Activated B cell treated with CpG ODN at 0.5 μM for 24 hours (primary cell): ENCODE data around the gene PTPRD. TPM values are rescaled to one million over a fixed set of nuclear protein-coding genes. Genes with fewer than 3 reads are reported as not detected.

ENCODE experiments used
- ATAC-seq: fragments of 200-7000 bp; cut with Tn5 transposase; one replicate; pipeline ENCODE4 v1.10.0; 2021; ENCODE audit warnings: low read depth, mild to moderate bottlenecking, moderate library complexity
- CTCF ChIA-PET: fragments of 350-600 bp; sonication (Branson Sonifier 250); formaldehyde crosslinking; loops from one replicate; lab custom pipeline; 2021; ENCODE audit warnings: antibody characterized with exemption; lab: Charles Lee
- POLR2A ChIA-PET: fragments of 350-600 bp; sonication (Branson Sonifier 250); formaldehyde crosslinking; loops from one replicate; lab custom pipeline; 2021; ENCODE audit warnings: antibody characterized with exemption; lab: Charles Lee
- DNase-seq: peaks from one replicate; pipeline ENCODE4 v3.0.0; 2022
- H3K27ac Mint-ChIP-seq: one replicate; pipeline ENCODE4 v1.8.0; 2020; ENCODE audit warnings: mixed read lengths
- H3K27me3 Mint-ChIP-seq: one replicate; pipeline ENCODE4 v1.8.0; 2021; ENCODE audit warnings: mixed read lengths
- H3K36me3 Mint-ChIP-seq: one replicate; pipeline ENCODE4 v1.8.0; 2021; ENCODE audit warnings: low read depth, mixed read lengths
- H3K4me1 Mint-ChIP-seq: one replicate; pipeline ENCODE4 v1.8.0; 2021; ENCODE audit warnings: mixed read lengths
- H3K4me3 Mint-ChIP-seq: one replicate; pipeline ENCODE4 v1.8.0; 2020; ENCODE audit warnings: mild to moderate bottlenecking, mixed read lengths
- H3K9me3 Mint-ChIP-seq: one replicate; pipeline ENCODE4 v1.8.0; 2020; ENCODE audit warnings: mixed read lengths
- CTCF ChIP-seq: fragments of 200-600 bp; IDR thresholded peaks from one replicate; pipeline ENCODE4 v1.8.0; 2022; ENCODE audit warnings: antibody characterized with exemption, mild to moderate bottlenecking
- intact Hi-C: fragments of 100-400 bp; cut with micrococcal nuclease; formaldehyde crosslinking; loops from one replicate; pipeline ENCODE4 v1.15.1; 2024
- total RNA-seq: library from RNA; stranded (reverse); gene quantifications from 2 replicates; pipeline ENCODE4 v1.2.3, GENCODE V29; 2022

PTPRD gene
- total RNA-seq, 1 donor from 2014 or later = 0.04 TPM

- no peak for TF ChIP-seq CTCF
- Mint-ChIP-seq H3K36me3 (no peaks in the 10 kb centered on the region), H3K9me3 (no peaks in the 10 kb centered on the region), H3K27me3 (no peaks in the 10 kb centered on the region), H3K4me1 (no peaks in the 10 kb centered on the region), H3K4me3 (no peak overlapping the region), H3K27ac (no peak overlapping the region)
- POLR2A ChIA-PET = no interaction called here
- DNase-seq = no peak
- intact Hi-C loops = no loop called here
- no peak for ATAC-seq
- CTCF ChIA-PET = no interaction called here
Observed at GRCh38 chr9:8869812-8870211, 1743.0 kb downstream of the PTPRD start.

GRCh38 chr9:8868632-8869031, 1744.2 kb downstream of the PTPRD start:
- Mint-ChIP-seq H3K27me3 (no peaks in the 10 kb centered on the region), H3K9me3 (no peaks in the 10 kb centered on the region), H3K27ac (no peak overlapping the region), H3K36me3 (no peaks in the 10 kb centered on the region), H3K4me1 (no peaks in the 10 kb centered on the region), H3K4me3 (no peak overlapping the region)
- DNase-seq (no peak), ATAC-seq (no peak)
- ChIA-PET POLR2A (no interaction called here), CTCF (no interaction called here)
- TF ChIP-seq CTCF = no peak
- intact Hi-C loops = no loop called here

- ChIA-PET POLR2A (no interaction called here), CTCF (no interaction called here)
- no peak for TF ChIP-seq CTCF
- Mint-ChIP-seq H3K9me3 (no peaks in the 10 kb centered on the region), H3K36me3 (no peaks in the 10 kb centered on the region), H3K27ac (no peak overlapping the region), H3K4me1 (no peaks in the 10 kb centered on the region), H3K4me3 (no peak overlapping the region), H3K27me3 (no peaks in the 10 kb centered on the region)
- no peak for DNase-seq
- intact Hi-C loops = no loop called here
- no peak for ATAC-seq
Observed at GRCh38 chr9:8867148-8867547, 1745.7 kb downstream of the PTPRD start.

- no peak for DNase-seq
- POLR2A ChIA-PET = no interaction called here
- H3K4me1 Mint-ChIP-seq = no peaks in the 10 kb centered on the region
- no peak overlapping the region for H3K4me3 Mint-ChIP-seq
- no peak for TF ChIP-seq CTCF
- no peak overlapping the region for H3K27ac Mint-ChIP-seq
- no peaks in the 10 kb centered on the region for H3K9me3 Mint-ChIP-seq
- peaks cover 3% of the 10 kb centered on the region for H3K27me3 Mint-ChIP-seq
- no peaks in the 10 kb centered on the region for H3K36me3 Mint-ChIP-seq
- CTCF ChIA-PET = no interaction called here
- no peak for ATAC-seq
- intact Hi-C loops = no loop called here
Observed at GRCh38 chr9:8864545-8864896, 1748.3 kb downstream of the PTPRD start.

- ATAC-seq (no peak), DNase-seq (no peak)
- H3K27ac Mint-ChIP-seq = no peak overlapping the region
- no peak for TF ChIP-seq CTCF
- ChIA-PET POLR2A (no interaction called here), CTCF (no interaction called here)
- no peaks in the 10 kb centered on the region for H3K36me3 Mint-ChIP-seq
- intact Hi-C loops = no loop called here
- H3K27me3 Mint-ChIP-seq = peaks cover 7% of the 10 kb centered on the region
- no peak overlapping the region for H3K4me3 Mint-ChIP-seq
- H3K4me1 Mint-ChIP-seq = no peaks in the 10 kb centered on the region
- H3K9me3 Mint-ChIP-seq = no peaks in the 10 kb centered on the region
Observed at GRCh38 chr9:8863886-8864544, 1748.8 kb downstream of the PTPRD start.
